HL-60 (cell line): ENCODE measurements around the gene PCSK2.

Experiments used
- POLR2AphosphoS5 ChIP-seq: IDR thresholded peaks from 2 replicates; pipeline ENCODE4 v1.6.1; 2012; ENCODE audit warnings: low read depth
- REST ChIP-seq: IDR thresholded peaks from 2 replicates; pipeline ENCODE4 v1.6.1; 2012; ENCODE audit warnings: low read depth; ENCODE audit not compliant: insufficient replicate concordance
- TF ChIP-seq, protein P1 (sequence below): IDR thresholded peaks from one replicate; pipeline ENCODE4 v1.5.1; 2011; ENCODE audit warnings: low read length, control low read depth, inconsistent platforms; ENCODE audit not compliant: insufficient read depth

DNA sequence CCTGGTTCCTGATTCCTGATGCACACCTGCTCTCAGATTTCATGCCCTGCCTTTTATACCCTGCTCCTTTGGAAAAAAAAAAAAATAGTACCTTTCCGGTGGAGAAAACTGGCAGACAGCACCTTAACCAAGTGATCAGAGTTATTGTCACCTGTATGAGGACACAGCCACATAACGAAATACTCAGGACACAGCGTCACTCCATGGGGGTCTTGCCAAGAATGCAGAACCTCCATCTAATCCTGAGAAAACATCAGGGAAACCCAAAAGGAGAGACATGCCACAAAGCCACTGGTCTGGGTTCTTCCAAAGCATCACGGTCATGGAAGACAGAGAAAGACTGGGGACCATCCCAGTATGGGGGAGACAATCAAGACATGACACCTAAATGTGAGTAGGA is 275.3 kb downstream of the PCSK2 start:
- TF ChIP-seq, protein P1, sequence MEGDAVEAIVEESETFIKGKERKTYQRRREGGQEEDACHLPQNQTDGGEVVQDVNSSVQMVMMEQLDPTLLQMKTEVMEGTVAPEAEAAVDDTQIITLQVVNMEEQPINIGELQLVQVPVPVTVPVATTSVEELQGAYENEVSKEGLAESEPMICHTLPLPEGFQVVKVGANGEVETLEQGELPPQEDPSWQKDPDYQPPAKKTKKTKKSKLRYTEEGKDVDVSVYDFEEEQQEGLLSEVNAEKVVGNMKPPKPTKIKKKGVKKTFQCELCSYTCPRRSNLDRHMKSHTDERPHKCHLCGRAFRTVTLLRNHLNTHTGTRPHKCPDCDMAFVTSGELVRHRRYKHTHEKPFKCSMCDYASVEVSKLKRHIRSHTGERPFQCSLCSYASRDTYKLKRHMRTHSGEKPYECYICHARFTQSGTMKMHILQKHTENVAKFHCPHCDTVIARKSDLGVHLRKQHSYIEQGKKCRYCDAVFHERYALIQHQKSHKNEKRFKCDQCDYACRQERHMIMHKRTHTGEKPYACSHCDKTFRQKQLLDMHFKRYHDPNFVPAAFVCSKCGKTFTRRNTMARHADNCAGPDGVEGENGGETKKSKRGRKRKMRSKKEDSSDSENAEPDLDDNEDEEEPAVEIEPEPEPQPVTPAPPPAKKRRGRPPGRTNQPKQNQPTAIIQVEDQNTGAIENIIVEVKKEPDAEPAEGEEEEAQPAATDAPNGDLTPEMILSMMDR = no peak
- TF ChIP-seq POLR2AphosphoS5 = no peak
- TF ChIP-seq REST = no peak
